Heart right ventricle (tissue), 16 donors: ENCODE measurements around the gene SKI. TPM values are rescaled to one million over a fixed set of nuclear protein-coding genes. Genes with fewer than 3 reads are reported as not detected.
"Not testable (repeated sequence)": the region's sequence is repeated elsewhere in the genome, so short reads cannot be mapped to it uniquely, and the experiment has no call there.

ENCODE experiments used
- ATAC-seq, 8 donors: fragments of 200-7000 bp; cut with Tn5 transposase; one replicate each; pipeline ENCODE4 v1.9.1; 2020; ENCODE audit warnings: mild to moderate bottlenecking in 8 of 8, moderate library complexity in 8 of 8, moderate number of reproducible peaks in 1 of 8
- DNase-seq, 2 donors: peaks; one replicate each; pipeline ENCODE4 v3.0.0-alpha.2; 2020
- H3K27ac ChIP-seq, 10 donors: fragments of 200-600 bp; sonication (generic) in 2 of 10; one replicate each; pipeline versions ENCODE4 v1.5.0 to v1.8.0; 2020 to 2022; ENCODE audit warnings: mild to moderate bottlenecking in 3 of 10
- H3K27me3 ChIP-seq, 7 donors: fragments of 200-600 bp; one replicate each; pipeline ENCODE4 v1.8.0; 2021 to 2022; ENCODE audit warnings: mild to moderate bottlenecking in 2 of 7
- H3K36me3 ChIP-seq, 9 donors: fragments of 200-600 bp; sonication (generic) in 1 of 9; one replicate each; pipeline versions ENCODE4 v1.5.0 to v1.8.0; 2020 to 2022; ENCODE audit warnings: mild to moderate bottlenecking in 2 of 9
- H3K4me1 ChIP-seq, 9 donors: fragments of 200-600 bp; sonication (generic) in 1 of 9; one replicate each; pipeline versions ENCODE4 v1.5.0 to v1.8.0; 2020 to 2022; ENCODE audit warnings: mild to moderate bottlenecking in 4 of 9
- H3K4me3 ChIP-seq, 10 donors: fragments of 200-600 bp; sonication (generic) in 2 of 10; one replicate each; pipeline versions ENCODE4 v1.5.0 to v1.8.0; 2020 to 2022; ENCODE audit warnings: mild to moderate bottlenecking in 7 of 10, moderate library complexity in 2 of 10
- H3K9me3 ChIP-seq, 11 donors: fragments of 200-600 bp in 10 of 11; sonication (generic) in 2 of 11; one replicate each; pipeline versions ENCODE4 v1.5.0 to v1.8.0; 2013 to 2022; ENCODE audit warnings: mild to moderate bottlenecking in 2 of 11, control low read depth in 1 of 11, moderate library complexity in 1 of 11
- WGBS, 2 donors: extraction: QIAGEN DNeasy Blood & Tissue Kit; methylation state at CpG; one replicate each; pipeline ENCODE4 v1.1.7; 2013; ENCODE audit warnings: inconsistent platforms in 1 of 2; 5-methylcytosine and 5-hydroxymethylcytosine counted together
- intact Hi-C, 10 donors: fragments of 100-400 bp; cut with DNase I; formaldehyde crosslinking; loops; one replicate each; pipeline versions ENCODE4 v1.11.1 to v1.14.2; 2022
- polyA plus RNA-seq, 2 donors: library from polyadenylated mRNA; stranded (reverse); fragments of 200-250 nt; gene quantifications; one replicate each; pipeline ENCODE4 v1.2.3, GENCODE V29; 2013
- total RNA-seq, 10 donors: library from RNA; stranded (reverse); fragmentation: NEBNext Ultra II Directional in 3 of 10; extraction: Animal tissue kit (Norgen Biotek cat#: 25700) in 3 of 10; gene quantifications; one replicate each; pipeline versions ENCODE4 v1.2.1 to v1.2.4, GENCODE V29; 2021 to 2023
- TF ChIP-seq, protein P1 (sequence below), 9 donors: fragments of 200-600 bp; sonication (generic) in 2 of 9; IDR thresholded peaks; one replicate each; pipeline versions ENCODE4 v1.5.0 to v1.8.0; 2021 to 2022; ENCODE audit warnings: antibody characterized with exemption in 9 of 9, mild to moderate bottlenecking in 5 of 9, moderate library complexity in 1 of 9
- donor health status: Arrhythmogenic right ventricular cardiomyopathy.
- donor health status: ischemic (EF 13 %, LVEDD 7.1; RV severe dilation, severe dysfunction).
- donor health status: healthy with polysubstance abuse.
- donor health status: DM: no; HTN: yes; CAD: no.
- donor health status: DM: no; HTN: no; CAD: no.
- donor health status: ischemic (EF 25% LVEDD 6.9; RV normal size, moderate dysfunction).
- donor health status: ischemic (EF 25% LVEDD 5.7; RV mildly dilated, moderate dysfunction).
- donor health status: healthy.
- donor health status: DM: yes; HTN: yes; CAD: no.
- donor health status: Ischemic cardiomyopathy.
- donor health status: ischemic (EF 35%, LVEDD 5.7; RV mildly dilated, moderate dysfunction).
- donor health status: nonischemic (EF 11% LVEDD 7.7; RV severe dilation, severe dysfunction).
- donor health status: DM: yes; HTN: yes; CAD: no.
- donor health status: PGD.
- donor health status: ischemic (EF 29% LVEDD 5.4; RV normal size, mild dysfunction).
- donor health status: nonischemic (EF 23%, LVEDD 6.1; RV moderate dilation, normal function).

Gene SKI
- total and polyA plus RNA-seq, 12 donors: 13.8 to 50.9 (median 35.6) TPM

DNA sequence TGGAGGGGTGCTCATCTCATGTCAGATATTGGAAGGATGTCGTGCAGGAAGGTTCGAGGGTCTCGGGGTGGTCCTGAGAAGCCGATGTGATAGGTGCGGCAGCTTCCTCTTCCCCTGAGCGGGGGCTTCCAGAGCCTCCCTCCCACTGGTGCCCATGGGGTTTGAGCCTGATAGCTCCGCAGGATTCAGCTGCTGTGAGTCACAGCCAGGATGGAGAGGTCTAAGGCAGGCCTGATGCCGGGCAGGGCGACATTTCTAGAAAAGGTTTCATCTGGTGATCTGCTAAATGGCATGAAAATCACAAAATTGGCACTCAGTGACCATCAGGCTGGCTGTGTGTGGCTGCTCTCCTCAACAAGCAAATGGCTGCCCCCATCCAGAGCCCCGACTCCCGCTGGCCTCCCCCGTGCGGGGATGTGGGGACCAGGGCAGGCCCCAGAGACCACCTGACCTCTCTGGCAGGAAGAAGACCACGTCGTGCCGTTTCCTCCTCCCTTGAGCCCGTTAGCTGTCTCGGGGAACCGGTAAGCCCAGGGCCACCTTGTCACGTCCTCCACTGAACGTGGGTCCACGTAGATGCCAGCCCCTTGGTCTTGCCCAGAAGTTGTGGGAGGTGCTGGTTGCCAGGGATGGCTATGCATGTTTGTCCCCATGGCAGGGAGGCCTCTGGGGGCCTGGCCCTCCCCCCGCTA is 66.1 kb downstream of the SKI start:
- intact Hi-C loops: loop anchor here in 1 of 10 donors (10.0 kb wide), 1 partner anchor 59 kb away; no protein-coding TSS in a partner anchor
- peaks cover 0 to 12% (median 0%) of the 10 kb centered on the region in 9 donors for H3K36me3 ChIP-seq
- WGBS, 2 donors: 56 to 59% methylated on average over 23 of the region's 23 CpGs
- H3K9me3 ChIP-seq: no peaks in the 10 kb centered on the region
- peak in 1 of 8 donors; percentile 6 for ATAC-seq
- no peak overlapping the region for H3K4me3 ChIP-seq
- TF ChIP-seq, protein P1, sequence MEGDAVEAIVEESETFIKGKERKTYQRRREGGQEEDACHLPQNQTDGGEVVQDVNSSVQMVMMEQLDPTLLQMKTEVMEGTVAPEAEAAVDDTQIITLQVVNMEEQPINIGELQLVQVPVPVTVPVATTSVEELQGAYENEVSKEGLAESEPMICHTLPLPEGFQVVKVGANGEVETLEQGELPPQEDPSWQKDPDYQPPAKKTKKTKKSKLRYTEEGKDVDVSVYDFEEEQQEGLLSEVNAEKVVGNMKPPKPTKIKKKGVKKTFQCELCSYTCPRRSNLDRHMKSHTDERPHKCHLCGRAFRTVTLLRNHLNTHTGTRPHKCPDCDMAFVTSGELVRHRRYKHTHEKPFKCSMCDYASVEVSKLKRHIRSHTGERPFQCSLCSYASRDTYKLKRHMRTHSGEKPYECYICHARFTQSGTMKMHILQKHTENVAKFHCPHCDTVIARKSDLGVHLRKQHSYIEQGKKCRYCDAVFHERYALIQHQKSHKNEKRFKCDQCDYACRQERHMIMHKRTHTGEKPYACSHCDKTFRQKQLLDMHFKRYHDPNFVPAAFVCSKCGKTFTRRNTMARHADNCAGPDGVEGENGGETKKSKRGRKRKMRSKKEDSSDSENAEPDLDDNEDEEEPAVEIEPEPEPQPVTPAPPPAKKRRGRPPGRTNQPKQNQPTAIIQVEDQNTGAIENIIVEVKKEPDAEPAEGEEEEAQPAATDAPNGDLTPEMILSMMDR (IDR thresholded peaks at IDR 0.05): no peak
- no peaks in the 10 kb centered on the region for H3K27me3 ChIP-seq
- DNase-seq: no peak
- H3K27ac ChIP-seq: peak overlapping the region in 5 of 10 donors; percentile 1 to 59 (median 44)
- H3K4me1 ChIP-seq: peaks cover 31 to 100% (median 81%) of the 10 kb centered on the region in 9 donors

DNA sequence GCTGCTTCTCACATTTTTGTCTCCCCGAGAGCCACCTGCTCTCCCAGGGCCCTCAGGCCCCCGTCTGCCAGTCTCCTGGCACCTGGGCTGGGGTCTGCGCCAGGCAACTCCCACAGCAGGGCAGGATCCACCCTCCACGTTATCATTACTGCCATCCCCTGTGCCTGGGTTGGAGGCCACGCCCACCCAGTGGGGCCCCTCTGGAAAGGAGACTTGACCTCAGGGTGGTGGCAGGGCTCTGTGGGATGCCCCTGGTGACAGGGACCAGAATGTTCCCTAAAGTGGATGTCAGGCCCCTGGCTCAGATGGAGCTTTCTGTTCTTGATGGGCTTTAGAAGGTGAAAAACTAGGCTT is 66.6 kb downstream of the SKI start:
- WGBS, 2 donors: 79 to 89% methylated on average over 5 of the region's 5 CpGs
- no peaks in the 10 kb centered on the region for H3K27me3 ChIP-seq
- no peaks in the 10 kb centered on the region for H3K9me3 ChIP-seq
- DNase-seq: no peak
- H3K27ac ChIP-seq: peak overlapping the region in 5 of 10 donors; percentile 1 to 59 (median 44)
- no peak for ATAC-seq
- intact Hi-C loops: loop anchor here in 3 of 10 donors (5.0 to 10.0 kb wide), 2 partner anchors 60 to 62 kb away; no protein-coding TSS in a partner anchor
- TF ChIP-seq, protein P1 (IDR thresholded peaks at IDR 0.05): no peak
- H3K36me3 ChIP-seq: peaks cover 0 to 12% (median 0%) of the 10 kb centered on the region in 9 donors
- H3K4me1 ChIP-seq: peaks cover 36 to 100% (median 81%) of the 10 kb centered on the region in 9 donors
- H3K4me3 ChIP-seq: no peak overlapping the region

DNA sequence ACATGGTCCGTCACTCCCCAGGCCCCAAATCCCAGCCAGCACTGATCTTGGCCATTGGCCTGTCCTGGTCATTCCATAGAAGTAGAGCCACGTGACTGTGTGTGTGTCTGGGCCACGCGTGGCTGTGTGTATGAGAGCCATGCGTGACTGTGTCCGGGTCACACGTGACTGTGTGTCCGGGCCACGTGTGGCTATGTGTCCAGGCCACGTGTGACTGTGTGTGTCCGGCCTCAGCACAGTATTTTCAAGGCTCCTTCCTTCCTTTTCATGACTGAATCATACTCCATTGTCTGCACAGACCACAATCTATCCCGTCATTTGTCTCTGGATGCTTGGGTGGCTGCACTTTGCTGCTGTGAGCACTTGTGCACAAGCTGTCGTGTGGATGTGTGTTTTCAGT is 67.4 kb downstream of the SKI start:
- intact Hi-C loops: loop anchor here in 3 of 10 donors (5.0 to 10.0 kb wide), 2 partner anchors 61 to 63 kb away; no protein-coding TSS in a partner anchor
- Histone ChIP-seq H3K27me3 (no peaks in the 10 kb centered on the region), H3K36me3 (peaks cover 0 to 12% (median 0%) of the 10 kb centered on the region in 9 donors), H3K4me1 (peaks cover 36 to 100% (median 81%) of the 10 kb centered on the region in 9 donors), H3K27ac (no peak overlapping the region), H3K4me3 (no peak overlapping the region), H3K9me3 (no peaks in the 10 kb centered on the region)
- no peak for ATAC-seq
- no peak for DNase-seq
- TF ChIP-seq, protein P1 (IDR thresholded peaks at IDR 0.05): no peak
- WGBS, 2 donors: 90 to 92% methylated on average over 13 of the region's 13 CpGs

DNA sequence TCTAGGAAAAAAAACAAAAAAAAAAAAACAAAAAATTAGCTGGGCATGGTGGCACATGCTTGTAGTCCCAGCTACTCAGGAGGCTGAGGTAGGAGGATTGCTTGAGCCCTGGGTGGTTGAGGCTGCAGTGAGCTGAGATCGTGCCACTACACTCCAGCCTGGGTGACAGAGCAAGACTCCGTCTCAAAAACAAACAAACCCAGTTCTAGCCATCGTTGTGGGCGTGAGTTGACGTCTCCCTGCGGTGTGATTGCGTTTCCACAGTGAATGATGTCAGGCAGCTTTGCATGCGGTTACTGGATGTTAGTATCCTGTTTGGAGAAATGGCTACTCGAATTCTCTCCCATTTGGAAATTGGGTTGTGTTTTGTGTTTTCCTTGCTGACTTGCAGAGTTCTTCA is 68.1 kb downstream of the SKI start:
- not testable (repeated sequence) for ATAC-seq, H3K27me3 ChIP-seq, DNase-seq, H3K4me3 ChIP-seq, H3K9me3 ChIP-seq
- WGBS, 2 donors: 82 to 83% methylated on average over 9 of the region's 9 CpGs
- H3K36me3 ChIP-seq: peaks cover 0 to 12% (median 0%) of the 10 kb centered on the region in 9 donors
- peak overlapping the region in 1 of 10 donors; percentile 20 for H3K27ac ChIP-seq
- intact Hi-C loops: loop anchor here in 3 of 10 donors (5.0 to 10.0 kb wide), 2 partner anchors 61 to 64 kb away; no protein-coding TSS in a partner anchor
- H3K4me1 ChIP-seq: peaks cover 34 to 100% (median 81%) of the 10 kb centered on the region in 9 donors
